CD4-positive, CD25-positive, alpha-beta regulatory T cell (primary cell): ENCODE measurements around the gene PLCH1. TPM values are rescaled to one million over a fixed set of nuclear protein-coding genes. Genes with fewer than 3 reads are reported as not detected.

Experiments
- ATAC-seq, 2 donors: fragments of 150-1000 bp; cut with Tn5 transposase; one replicate each; pipeline ENCODE4 v1.10.0; 2021; ENCODE audit warnings: low read depth in 2 of 2, moderate number of reproducible peaks in 2 of 2, moderate library complexity in 1 of 2
- DNase-seq, 3 donors: peaks; one replicate each; pipeline versions ENCODE4 v3.0.0 to v3.0.0-alpha.2; 2012 to 2022; ENCODE audit warnings: mixed read lengths in 1 of 3
- H3K27ac ChIP-seq: one replicate; pipeline ENCODE4 v1.7.0; 2013; ENCODE audit warnings: mild to moderate bottlenecking, low read length; ENCODE audit not compliant: insufficient read depth, poor library complexity, severe bottlenecking
- H3K27me3 ChIP-seq: one replicate; pipeline ENCODE4 v1.7.0; 2013; ENCODE audit warnings: low read length; ENCODE audit not compliant: control insufficient read depth, insufficient read depth
- H3K36me3 ChIP-seq: one replicate; pipeline ENCODE4 v1.7.0; 2013; ENCODE audit warnings: mild to moderate bottlenecking, low read length, moderate library complexity; ENCODE audit not compliant: control insufficient read depth, insufficient read depth
- H3K4me1 ChIP-seq: 2 replicates; pipeline ENCODE4 v1.7.0; 2013; ENCODE audit warnings: mild to moderate bottlenecking, low read length; ENCODE audit not compliant: insufficient read depth, control insufficient read depth, poor library complexity, severe bottlenecking
- H3K4me3 ChIP-seq: one replicate; pipeline ENCODE4 v1.7.0; 2013; ENCODE audit warnings: low read depth, mild to moderate bottlenecking, low read length, moderate library complexity
- H3K9me3 ChIP-seq, 2 experiments: 1 replicate in 1 of 2; 2 replicates in 1 of 2; pipeline ENCODE4 v1.7.0; 2013; ENCODE audit warnings: low read length in 2 of 2, mild to moderate bottlenecking in 1 of 2, moderate library complexity in 1 of 2; ENCODE audit not compliant: control insufficient read depth in 2 of 2
- H3K27ac Mint-ChIP-seq, 3 donors: one replicate each; pipeline ENCODE4 v1.8.0; 2020 to 2022; ENCODE audit warnings: mild to moderate bottlenecking in 3 of 3, mixed read lengths in 3 of 3, moderate library complexity in 2 of 3
- H3K27me3 Mint-ChIP-seq: one replicate; pipeline ENCODE4 v1.8.0; 2022; ENCODE audit warnings: mild to moderate bottlenecking, mixed read lengths
- H3K36me3 Mint-ChIP-seq: one replicate; pipeline ENCODE4 v1.8.0; 2020; ENCODE audit warnings: mixed read lengths
- H3K4me1 Mint-ChIP-seq, 4 donors: one replicate each; pipeline ENCODE4 v1.8.0; 2020 to 2022; ENCODE audit warnings: mixed read lengths in 4 of 4, mild to moderate bottlenecking in 1 of 4
- H3K4me3 Mint-ChIP-seq, 4 donors: one replicate each; pipeline ENCODE4 v1.8.0; 2020 to 2022; ENCODE audit warnings: mild to moderate bottlenecking in 4 of 4, mixed read lengths in 4 of 4, moderate library complexity in 3 of 4
- H3K9me3 Mint-ChIP-seq, 7 donors: one replicate each; pipeline ENCODE4 v1.8.0; 2020 to 2022; ENCODE audit warnings: mixed read lengths in 7 of 7, mild to moderate bottlenecking in 3 of 7, moderate library complexity in 2 of 7
- polyA plus RNA-seq, 4 donors: library from polyadenylated mRNA; unstranded; fragments of 300-500 nt; fragmentation: Illumina TruSeq; gene quantifications; one replicate each; pipeline ENCODE4 v1.2.3, GENCODE V29; 2021
- total RNA-seq: library from RNA; stranded (reverse); gene quantifications from one replicate; pipeline ENCODE4 v1.2.3, GENCODE V29; 2022

PLCH1 gene
- total and polyA plus RNA-seq, 5 donors from 2014 or later: 0.05 to 0.12 TPM; not detected in 3

DNA sequence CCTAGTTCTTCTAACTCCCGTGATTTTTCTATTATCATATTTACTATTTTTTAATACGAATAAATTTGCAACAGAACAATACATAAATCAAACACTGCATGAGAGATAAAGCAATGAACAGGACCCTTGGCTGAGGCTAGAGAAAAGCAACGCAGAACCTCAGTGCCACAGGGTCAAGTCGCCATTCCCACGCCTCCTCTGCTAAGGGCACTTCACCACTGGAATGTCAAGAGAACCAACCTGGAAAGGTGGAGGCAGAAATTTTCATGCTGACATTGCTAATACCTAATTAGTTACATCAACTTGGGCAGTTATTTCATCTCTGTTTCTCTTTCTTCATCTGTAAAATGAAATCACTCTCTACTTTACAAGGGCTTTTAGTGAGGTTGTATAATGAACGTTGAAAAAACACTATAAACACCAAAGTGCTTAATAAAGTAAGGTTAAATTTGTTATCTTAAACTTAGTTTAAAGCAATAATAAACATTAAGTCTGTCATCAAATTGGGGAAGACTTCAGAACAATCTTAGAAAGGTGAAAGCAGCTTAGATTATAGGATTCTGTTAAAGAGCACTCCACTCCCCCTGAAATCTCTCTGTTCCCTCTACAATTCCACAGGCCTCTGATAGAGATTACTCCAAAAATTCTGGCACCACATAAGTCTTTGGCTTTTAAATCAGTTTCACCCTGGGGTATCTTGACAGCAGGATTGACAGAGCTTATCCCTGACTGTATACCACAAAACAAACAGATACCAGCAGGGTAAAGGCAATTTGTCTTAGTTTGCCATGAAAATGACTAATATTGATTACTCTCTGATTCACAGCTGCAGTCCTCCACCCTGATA, 41.9 kb downstream of the PLCH1 start:
- no peak overlapping the region for H3K4me3 ChIP-seq
- Mint-ChIP-seq H3K9me3 (no peaks in the 10 kb centered on the region), H3K4me3 (no peak overlapping the region), H3K4me1 (no peaks in the 10 kb centered on the region), H3K27ac (no peak overlapping the region), H3K36me3 (no peaks in the 10 kb centered on the region), H3K27me3 (peaks cover 10% of the 10 kb centered on the region)
- DNase-seq: no peak
- H3K36me3 ChIP-seq: no peaks in the 10 kb centered on the region
- H3K9me3 ChIP-seq: no peaks in the 10 kb centered on the region
- no peaks in the 10 kb centered on the region for H3K4me1 ChIP-seq
- ATAC-seq: no peak
- no peaks in the 10 kb centered on the region for H3K27me3 ChIP-seq
- H3K27ac ChIP-seq: no peak overlapping the region

- Mint-ChIP-seq H3K27ac (no peak overlapping the region), H3K36me3 (no peaks in the 10 kb centered on the region)
These were observed 42.9 kb downstream of the PLCH1 start for GRCh38 chr3:155701882-155702465.

GRCh38 chr3:155697542-155697941, 47.3 kb downstream of the PLCH1 start:
- H3K27ac Mint-ChIP-seq: no peak overlapping the region
- peaks cover 2% of the 10 kb centered on the region for H3K27me3 ChIP-seq
- no peaks in the 10 kb centered on the region for H3K36me3 ChIP-seq
- ATAC-seq (no peak), DNase-seq (no peak)
- no peaks in the 10 kb centered on the region for H3K4me1 Mint-ChIP-seq
- H3K36me3 Mint-ChIP-seq: no peaks in the 10 kb centered on the region
- H3K9me3 ChIP-seq: no peaks in the 10 kb centered on the region
- H3K27me3 Mint-ChIP-seq: peaks cover 14% of the 10 kb centered on the region
- H3K4me1 ChIP-seq: no peaks in the 10 kb centered on the region
- no peaks in the 10 kb centered on the region for H3K9me3 Mint-ChIP-seq
- H3K27ac ChIP-seq: no peak overlapping the region
- no peak overlapping the region for H3K4me3 Mint-ChIP-seq
- no peak overlapping the region for H3K4me3 ChIP-seq

More at GRCh38 chr3:155701882-155702465, 42.9 kb downstream of the PLCH1 start:
- Mint-ChIP-seq H3K4me1 (no peaks in the 10 kb centered on the region), H3K27me3 (peaks cover 10% of the 10 kb centered on the region), H3K9me3 (no peaks in the 10 kb centered on the region), H3K4me3 (no peak overlapping the region)
- Histone ChIP-seq H3K4me1 (no peaks in the 10 kb centered on the region), H3K36me3 (no peaks in the 10 kb centered on the region), H3K9me3 (no peaks in the 10 kb centered on the region), H3K27ac (no peak overlapping the region), H3K27me3 (no peaks in the 10 kb centered on the region), H3K4me3 (no peak overlapping the region)
- ATAC-seq (peak; percentile 28 to 65), DNase-seq (peak in 2 of 3 donors; percentile 52 to 57)

- Mint-ChIP-seq H3K27me3 (peaks cover 4% of the 10 kb centered on the region), H3K9me3 (peaks cover 0 to 1% (median 0%) of the 10 kb centered on the region in 7 donors), H3K4me1 (no peaks in the 10 kb centered on the region), H3K36me3 (no peaks in the 10 kb centered on the region), H3K27ac (no peak overlapping the region), H3K4me3 (no peak overlapping the region)
- H3K4me1 ChIP-seq: no peaks in the 10 kb centered on the region
- no peak overlapping the region for H3K4me3 ChIP-seq
- H3K9me3 ChIP-seq: no peaks in the 10 kb centered on the region
- no peak overlapping the region for H3K27ac ChIP-seq
- H3K36me3 ChIP-seq: no peaks in the 10 kb centered on the region
- DNase-seq (no peak), ATAC-seq (no peak)
- H3K27me3 ChIP-seq: peaks cover 14% of the 10 kb centered on the region
These were observed 54.0 kb downstream of the PLCH1 start for GRCh38 chr3:155690921-155691320.

- H3K4me1 Mint-ChIP-seq: no peaks in the 10 kb centered on the region
- ATAC-seq (no peak), DNase-seq (no peak)
- H3K9me3 Mint-ChIP-seq: peaks cover 0 to 1% (median 0%) of the 10 kb centered on the region in 7 donors
- no peaks in the 10 kb centered on the region for H3K36me3 Mint-ChIP-seq
- no peaks in the 10 kb centered on the region for H3K36me3 ChIP-seq
- peaks cover 6% of the 10 kb centered on the region for H3K27me3 Mint-ChIP-seq
- H3K27ac Mint-ChIP-seq: no peak overlapping the region
- H3K27me3 ChIP-seq: peaks cover 12% of the 10 kb centered on the region
- no peak overlapping the region for H3K27ac ChIP-seq
- H3K9me3 ChIP-seq: no peaks in the 10 kb centered on the region
- H3K4me1 ChIP-seq: no peaks in the 10 kb centered on the region
- H3K4me3 Mint-ChIP-seq: no peak overlapping the region
- no peak overlapping the region for H3K4me3 ChIP-seq
These were observed 56.4 kb downstream of the PLCH1 start for GRCh38 chr3:155688481-155688880.

DNA sequence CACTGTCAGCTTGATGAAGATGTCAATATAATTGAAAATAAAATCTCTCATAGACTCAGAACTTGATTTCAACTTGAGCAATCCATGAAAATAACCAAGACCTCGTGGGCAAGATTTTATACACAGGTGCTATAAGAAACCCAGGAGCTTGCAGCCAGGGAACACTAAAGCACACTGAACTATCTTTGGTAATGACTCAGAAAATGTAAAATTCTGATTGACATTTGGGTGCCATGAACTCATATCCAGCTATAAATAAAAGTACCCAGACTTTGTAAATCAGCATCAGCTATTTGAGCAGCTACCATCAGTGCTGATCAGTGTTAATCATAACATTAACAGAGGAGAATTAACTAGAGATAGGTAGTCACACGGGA, 61.5 kb downstream of the PLCH1 start:
- no peaks in the 10 kb centered on the region for H3K36me3 Mint-ChIP-seq
- Histone ChIP-seq H3K27me3 (peaks cover 6% of the 10 kb centered on the region), H3K4me3 (no peak overlapping the region), H3K36me3 (no peaks in the 10 kb centered on the region), H3K4me1 (no peaks in the 10 kb centered on the region), H3K27ac (no peak overlapping the region), H3K9me3 (no peaks in the 10 kb centered on the region)
- DNase-seq (no peak), ATAC-seq (no peak)
- H3K4me3 Mint-ChIP-seq: no peak overlapping the region
- peaks cover 0 to 1% (median 0%) of the 10 kb centered on the region in 7 donors for H3K9me3 Mint-ChIP-seq
- peaks cover 11% of the 10 kb centered on the region for H3K27me3 Mint-ChIP-seq
- no peaks in the 10 kb centered on the region for H3K4me1 Mint-ChIP-seq
- no peak overlapping the region for H3K27ac Mint-ChIP-seq

GRCh38 chr3:155682426-155683343, 62.2 kb downstream of the PLCH1 start:
- Histone ChIP-seq H3K36me3 (no peaks in the 10 kb centered on the region), H3K4me1 (no peaks in the 10 kb centered on the region), H3K9me3 (no peaks in the 10 kb centered on the region), H3K4me3 (no peak overlapping the region), H3K27me3 (peaks cover 3% of the 10 kb centered on the region), H3K27ac (no peak overlapping the region)
- Mint-ChIP-seq H3K27ac (no peak overlapping the region), H3K4me3 (no peak overlapping the region), H3K4me1 (no peaks in the 10 kb centered on the region), H3K9me3 (peaks cover 0 to 1% (median 0%) of the 10 kb centered on the region in 7 donors), H3K36me3 (no peaks in the 10 kb centered on the region), H3K27me3 (peaks cover 11% of the 10 kb centered on the region)
- DNase-seq (no peak), ATAC-seq (no peak)
